ENCODE measurements around the gene MAD1L1.

MAD1L1 gene

GRCh38 chr7:1916601-1916970 lies 316.2 kb downstream of the MAD1L1 start:
- no peak for TF ChIP-seq CTCF (IDR thresholded peaks at IDR 0.05)
- H3K9me3 ChIP-seq: no peaks in the 10 kb centered on the region
- no peak overlapping the region for H3K4me3 ChIP-seq (ENCODE audit: low read depth in 1 of 2, low read length in 1 of 2)
- no peak overlapping the region for H3K27ac ChIP-seq
- H3K27me3 ChIP-seq: peaks cover 21% of the 10 kb centered on the region
- H3K4me1 ChIP-seq (ENCODE audit: control insufficient read depth in 1 of 2, insufficient read depth in 1 of 2, low read depth in 1 of 2, low read length in 1 of 2): peaks cover 0 to 8% of the 10 kb centered on the region in 2 experiments
- H3K36me3 ChIP-seq: no peaks in the 10 kb centered on the region

GRCh38 chr7:1915956-1916600 lies 316.7 kb downstream of the MAD1L1 start:
- H3K4me1 ChIP-seq (ENCODE audit: control insufficient read depth in 1 of 2, insufficient read depth in 1 of 2, low read depth in 1 of 2, low read length in 1 of 2): peaks cover 0 to 8% of the 10 kb centered on the region in 2 experiments
- no peak overlapping the region for H3K27ac ChIP-seq
- no peak for TF ChIP-seq CTCF (IDR thresholded peaks at IDR 0.05)
- H3K36me3 ChIP-seq: no peaks in the 10 kb centered on the region
- H3K27me3 ChIP-seq: peaks cover 18% of the 10 kb centered on the region
- no peaks in the 10 kb centered on the region for H3K9me3 ChIP-seq
- H3K4me3 ChIP-seq (ENCODE audit: low read depth in 1 of 2, low read length in 1 of 2): no peak overlapping the region

- H3K27me3 ChIP-seq: peaks cover 11% of the 10 kb centered on the region
- no peak for TF ChIP-seq CTCF (IDR thresholded peaks at IDR 0.05)
- peaks cover 0 to 6% of the 10 kb centered on the region in 2 experiments for H3K4me1 ChIP-seq (ENCODE audit: control insufficient read depth in 1 of 2, insufficient read depth in 1 of 2, low read depth in 1 of 2, low read length in 1 of 2)
- no peaks in the 10 kb centered on the region for H3K36me3 ChIP-seq
- H3K27ac ChIP-seq: no peak overlapping the region
- H3K4me3 ChIP-seq (ENCODE audit: low read depth in 1 of 2, low read length in 1 of 2): no peak overlapping the region
- no peaks in the 10 kb centered on the region for H3K9me3 ChIP-seq
These were observed 317.4 kb downstream of the MAD1L1 start for GRCh38 chr7:1915326-1915725.

- Histone ChIP-seq H3K36me3 (no peaks in the 10 kb centered on the region), H3K4me1 (ENCODE audit: control insufficient read depth in 1 of 2, insufficient read depth in 1 of 2, low read depth in 1 of 2, low read length in 1 of 2) (peaks cover 0 to under 1% of the 10 kb centered on the region in 2 experiments), H3K27ac (no peak overlapping the region), H3K27me3 (peaks cover 5% of the 10 kb centered on the region), H3K9me3 (no peaks in the 10 kb centered on the region), H3K4me3 (ENCODE audit: low read depth in 1 of 2, low read length in 1 of 2) (no peak overlapping the region)
- TF ChIP-seq CTCF (IDR thresholded peaks at IDR 0.05): no peak
These were observed 318.0 kb downstream of the MAD1L1 start for GRCh38 chr7:1914743-1915142.

- no peak overlapping the region for H3K27ac ChIP-seq
- no peaks in the 10 kb centered on the region for H3K9me3 ChIP-seq
- H3K4me1 ChIP-seq (ENCODE audit: control insufficient read depth in 1 of 2, insufficient read depth in 1 of 2, low read depth in 1 of 2, low read length in 1 of 2): no peaks in the 10 kb centered on the region
- no peak for TF ChIP-seq CTCF (IDR thresholded peaks at IDR 0.05)
- no peak overlapping the region for H3K4me3 ChIP-seq (ENCODE audit: low read depth in 1 of 2, low read length in 1 of 2)
- no peaks in the 10 kb centered on the region for H3K36me3 ChIP-seq
- peaks cover under 1% of the 10 kb centered on the region for H3K27me3 ChIP-seq
These were observed 318.4 kb downstream of the MAD1L1 start for GRCh38 chr7:1914321-1914720.
